Cardiac muscle cell (in vitro differentiated cells and primary cell): ENCODE measurements around the gene NAA80. TPM values are rescaled to one million over a fixed set of nuclear protein-coding genes. Genes with fewer than 3 reads are reported as not detected.

Experiments used
- DNase-seq, 2 donors: peaks; one replicate each; pipeline versions ENCODE4 v3.0.0 to v3.0.0-alpha.2; 2010 to 2017; ENCODE audit warnings: low read depth in 1 of 2, low spot score in 1 of 2
- H3K27ac ChIP-seq: fragments of 200-600 bp; sonication (generic); 2 replicates; pipeline ENCODE4 v1.5.1; 2016
- H3K27me3 ChIP-seq: fragments of 200-600 bp; sonication (generic); 2 replicates; pipeline ENCODE4 v1.6.0; 2016; ENCODE audit warnings: control low read depth
- H3K36me3 ChIP-seq: fragments of 200-600 bp; sonication (generic); 2 replicates; pipeline ENCODE4 v1.5.1; 2016; ENCODE audit warnings: control low read depth
- H3K4me1 ChIP-seq: fragments of 200-600 bp; sonication (generic); 2 replicates; pipeline ENCODE4 v1.8.1; 2017; ENCODE audit warnings: low read depth, mild to moderate bottlenecking, mixed run types
- H3K4me3 ChIP-seq: fragments of 200-600 bp; sonication (generic); 2 replicates; pipeline ENCODE4 v1.5.1; 2016; ENCODE audit warnings: mild to moderate bottlenecking
- H3K9me3 ChIP-seq: fragments of 200-600 bp; sonication (generic); 2 replicates; pipeline ENCODE4 v1.5.1; 2017; ENCODE audit warnings: low read depth, mild to moderate bottlenecking, control low read depth
- CTCF ChIP-seq: IDR thresholded peaks from 2 replicates; pipeline ENCODE4 v1.5.1; 2012; ENCODE audit warnings: low read depth, mild to moderate bottlenecking, low read length
- polyA plus RNA-seq: library from polyadenylated mRNA; unstranded; fragments of >200 nt; fragmentation: Nextera tagmentation; extraction: Ambion mirVana; gene quantifications from 2 replicates; pipeline ENCODE4 v1.2.1, GENCODE V29; 2016
- total RNA-seq: library from RNA; depleted of rRNA; stranded (reverse); fragments of >200 nt; gene quantifications from 2 replicates; pipeline ENCODE4 v1.2.3, GENCODE V29; 2016

Gene NAA80
- total and polyA plus RNA-seq, 2 experiments from 2014 or later: 35.6 to 40.4 TPM

DNA sequence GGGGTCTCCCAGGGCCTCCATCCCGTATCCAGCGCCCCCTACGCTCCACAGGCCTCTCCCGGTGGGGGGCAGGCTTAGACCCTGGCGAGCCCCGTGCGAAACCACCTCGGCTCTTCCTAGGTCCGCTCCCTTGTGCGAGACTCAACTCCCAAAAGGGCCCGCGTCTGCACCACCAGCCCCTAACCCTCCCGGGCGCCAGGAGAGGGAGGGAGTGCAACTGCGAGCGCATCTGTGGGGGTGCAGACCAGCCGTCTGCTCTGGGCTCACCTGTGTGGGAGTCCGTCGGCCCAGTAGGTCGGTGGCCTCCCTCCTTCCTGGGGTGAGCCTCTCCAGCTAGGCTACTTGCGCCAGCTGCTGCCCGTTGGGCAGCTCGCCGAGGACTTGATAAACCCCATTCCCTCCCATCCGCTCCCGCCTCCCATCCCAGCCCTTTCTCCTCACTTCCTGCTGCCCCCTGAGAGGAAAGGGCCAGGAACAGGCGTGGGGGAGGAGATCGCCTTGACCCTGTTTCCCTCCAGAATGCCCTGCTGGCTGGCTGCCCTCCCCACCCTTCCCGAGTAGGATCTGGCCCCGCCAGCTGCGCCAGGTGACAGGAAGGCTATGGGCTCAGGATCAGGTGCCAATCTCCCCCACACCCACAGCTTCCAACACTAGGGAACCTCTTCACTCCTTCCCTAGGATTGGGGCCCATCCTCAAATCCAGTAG lies 23.3 kb upstream of the NAA80 start, which contains the start of gene HYAL2:
HYAL2 (minus strand) TSS at position 360 of the 706 bp plus-strand sequence. CDS start 2,256 bp downstream, outside the sequence.
- Histone ChIP-seq H3K36me3 (peaks cover 17% of the 10 kb centered on the region), H3K9me3 (no peaks in the 10 kb centered on the region), H3K4me3 (peak within 1 kb of the TSS; percentile 65), H3K27me3 (no peaks in the 10 kb centered on the region), H3K4me1 (peaks cover 31% of the 10 kb centered on the region), H3K27ac (peak within 1 kb of the TSS; percentile 100)
- DNase-seq: peak in 1 of 2 donors; percentile 58
- no peak for TF ChIP-seq CTCF

DNA sequence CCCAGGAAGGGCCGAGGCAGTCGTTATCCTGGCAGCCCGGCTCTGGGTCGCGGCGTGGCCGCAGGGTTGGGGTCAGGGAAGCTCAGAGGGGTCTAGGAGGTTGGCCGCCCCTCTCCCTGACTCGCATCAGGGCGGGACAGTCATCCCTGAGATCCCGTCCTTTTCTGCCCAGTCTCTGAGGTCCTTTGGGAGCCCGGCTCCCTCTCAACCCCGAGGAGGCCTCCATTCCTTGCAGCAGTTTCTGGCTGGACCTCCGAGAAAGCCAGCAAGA lies 22.8 kb upstream of the NAA80 start:
- Histone ChIP-seq H3K27ac (peak overlapping the region; percentile 100), H3K4me1 (peaks cover 26% of the 10 kb centered on the region), H3K9me3 (no peaks in the 10 kb centered on the region), H3K27me3 (no peaks in the 10 kb centered on the region), H3K36me3 (peaks cover 21% of the 10 kb centered on the region), H3K4me3 (peak overlapping the region; percentile 65)
- no peak for TF ChIP-seq CTCF
- no peak for DNase-seq

- Histone ChIP-seq H3K27ac (peak overlapping the region; percentile 100), H3K36me3 (peaks cover 21% of the 10 kb centered on the region), H3K9me3 (no peaks in the 10 kb centered on the region), H3K4me1 (peaks cover 24% of the 10 kb centered on the region), H3K27me3 (no peaks in the 10 kb centered on the region), H3K4me3 (peak overlapping the region; percentile 65)
- TF ChIP-seq CTCF: peak; percentile 47
- peak; percentile 93 to 94 for DNase-seq
Observed at GRCh38 chr3:50321336-50322114, 22.3 kb upstream of the NAA80 start.

GRCh38 chr3:50320853-50321335 lies 21.7 kb upstream of the NAA80 start:
- Histone ChIP-seq H3K36me3 (peaks cover 24% of the 10 kb centered on the region), H3K27ac (peak overlapping the region; percentile 100), H3K4me3 (peak overlapping the region; percentile 65), H3K27me3 (no peaks in the 10 kb centered on the region), H3K4me1 (peaks cover 24% of the 10 kb centered on the region), H3K9me3 (no peaks in the 10 kb centered on the region)
- peak; percentile 81 to 92 for DNase-seq
- TF ChIP-seq CTCF: no peak

GRCh38 chr3:50319894-50320625 lies 20.9 kb upstream of the NAA80 start:
- H3K4me3 ChIP-seq: peak overlapping the region; percentile 65
- no peak for TF ChIP-seq CTCF
- no peaks in the 10 kb centered on the region for H3K9me3 ChIP-seq
- peaks cover 24% of the 10 kb centered on the region for H3K36me3 ChIP-seq
- peaks cover 24% of the 10 kb centered on the region for H3K4me1 ChIP-seq
- H3K27ac ChIP-seq: peak overlapping the region; percentile 100
- no peaks in the 10 kb centered on the region for H3K27me3 ChIP-seq
- DNase-seq: no peak
